Astrocyte of the cerebellum (primary cell): ENCODE results near the gene CLCF1.

Experiments
- DNase-seq: peaks from one replicate; pipeline ENCODE4 v3.0.0-alpha.2; 2011; ENCODE audit warnings: low read depth
- H3K4me3 ChIP-seq: 2 replicates; pipeline ENCODE4 v1.5.1; 2011; ENCODE audit warnings: mild to moderate bottlenecking, low read depth, low read length, moderate library complexity
- CTCF ChIP-seq: IDR thresholded peaks from 2 replicates; pipeline ENCODE4 v1.5.1; 2012; ENCODE audit warnings: low read length, low read depth, moderate library complexity, mild to moderate bottlenecking; ENCODE audit errors: missing control alignments
- in situ Hi-C: cut with HindIII; loops from 2 replicates; pipeline ENCODE4 v1.10.0; 2017; ENCODE audit warnings: low sequenced_read_pairs

CLCF1 gene

GRCh38 chr11:67378544-67378943, 5.1 kb upstream of the CLCF1 start:
- DNase-seq = no peak
- H3K4me3 ChIP-seq = no peak overlapping the region
- in situ Hi-C loops = no loop called here
- no peak for TF ChIP-seq CTCF

GRCh38 chr11:67376873-67377808, 3.7 kb upstream of the CLCF1 start:
- DNase-seq = no peak
- in situ Hi-C loops = no loop called here
- no peak for TF ChIP-seq CTCF
- no peak overlapping the region for H3K4me3 ChIP-seq

DNA sequence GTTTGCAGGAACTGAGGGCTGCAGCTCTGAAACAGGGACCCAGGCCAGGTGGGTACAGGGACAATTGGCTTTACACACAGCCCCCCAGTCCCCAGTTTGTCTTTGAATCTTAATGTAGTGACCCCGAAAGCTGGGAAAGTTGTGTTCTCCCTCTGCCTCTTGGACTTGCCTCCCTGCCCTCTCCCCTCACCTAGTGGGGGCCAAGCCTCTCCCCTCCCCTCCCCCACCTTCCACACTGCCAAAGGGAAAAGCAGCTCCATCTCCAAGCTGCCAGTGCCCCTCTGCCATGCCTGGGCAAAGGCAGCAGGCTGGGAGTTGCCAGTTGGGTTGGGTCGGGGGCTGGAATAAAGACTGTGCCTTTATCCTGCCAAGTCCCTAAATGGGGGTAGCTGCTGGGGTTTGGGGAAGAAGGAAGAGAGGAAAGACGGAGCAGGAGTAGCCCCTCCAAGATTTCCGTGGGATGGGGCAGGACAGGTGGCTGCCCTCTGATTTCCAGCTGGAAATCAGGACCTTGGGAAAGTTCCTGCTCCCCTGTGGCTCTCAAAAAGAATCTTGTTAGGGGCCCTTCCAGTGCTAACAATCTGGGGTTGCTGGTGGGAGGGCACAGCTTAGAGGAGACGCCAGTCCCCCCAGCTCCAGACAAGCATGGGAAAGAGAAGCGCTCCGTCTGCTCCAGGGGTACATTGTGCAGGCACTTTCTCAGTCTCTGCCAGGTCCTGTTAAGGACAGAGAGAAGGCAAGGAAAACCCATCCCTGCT, 2.8 kb upstream of the CLCF1 start:
- in situ Hi-C loops = no loop called here
- no peak overlapping the region for H3K4me3 ChIP-seq
- no peak for DNase-seq
- TF ChIP-seq CTCF = no peak

GRCh38 chr11:67375320-67376055, 2.1 kb upstream of the CLCF1 start:
- H3K4me3 ChIP-seq = no peak overlapping the region
- in situ Hi-C loops = no loop called here
- no peak for TF ChIP-seq CTCF
- no peak for DNase-seq

GRCh38 chr11:67374571-67375281, 1.3 kb upstream of the CLCF1 start:
- no peak for DNase-seq
- in situ Hi-C loops = no loop called here
- peak overlapping the region; percentile 60 for H3K4me3 ChIP-seq
- TF ChIP-seq CTCF = no peak
